ENCODE results near the gene ACBD3.

GRCh38 chr1:226154593-226154992, 31.9 kb downstream of the ACBD3 start:
- no peak for TF ChIP-seq POLR2AphosphoS5 (IDR thresholded peaks at IDR 0.05)
- no peak for TF ChIP-seq CTCF (IDR thresholded peaks at IDR 0.05)
- TF ChIP-seq POLR2A (IDR thresholded peaks at IDR 0.05; ENCODE audit: low read depth): no peak
